ENCODE data around the gene CNTNAP2.

GRCh38 chr7:146414373-146414772 is 297.8 kb downstream of the CNTNAP2 start:
- TF ChIP-seq CTCF (IDR thresholded peaks at IDR 0.05; ENCODE audit: low read depth, low read length, missing input control) (no peak), SP1 (IDR thresholded peaks at IDR 0.05) (no peak), HNF4G (IDR thresholded peaks at IDR 0.05) (no peak), GABPA (IDR thresholded peaks at IDR 0.05 in 1 of 2, conservative IDR thresholded peaks at IDR 0.05 in 1 of 2) (no peak)
